Stomach smooth muscle (tissue), 2 donors: Measurements from ENCODE around the gene DDX25.

ENCODE experiments used
- H3K27ac ChIP-seq: one replicate; pipeline ENCODE4 v1.7.0; 2013; ENCODE audit warnings: mild to moderate bottlenecking, low read length, inconsistent platforms
- H3K27me3 ChIP-seq, 2 donors: one replicate each; pipeline ENCODE4 v1.7.0; 2013; ENCODE audit warnings: low read length in 2 of 2; ENCODE audit not compliant: insufficient read depth in 2 of 2, control insufficient read depth in 1 of 2
- H3K36me3 ChIP-seq, 2 donors: one replicate each; pipeline ENCODE4 v1.7.0; 2013; ENCODE audit warnings: low read length in 2 of 2; ENCODE audit not compliant: control insufficient read depth in 2 of 2, insufficient read depth in 2 of 2
- H3K4me1 ChIP-seq: one replicate; pipeline ENCODE4 v1.7.0; 2013; ENCODE audit warnings: low read length; ENCODE audit not compliant: control insufficient read depth, insufficient read depth
- H3K4me3 ChIP-seq, 2 donors: one replicate each; pipeline ENCODE4 v1.7.0; 2013; ENCODE audit warnings: low read length in 2 of 2
- H3K9ac ChIP-seq, 2 donors: one replicate each; pipeline ENCODE4 v1.7.0; 2013; ENCODE audit warnings: low read length in 2 of 2, mild to moderate bottlenecking in 1 of 2
- H3K9me3 ChIP-seq, 2 donors: one replicate each; pipeline ENCODE4 v1.7.0; 2013; ENCODE audit warnings: low read length in 2 of 2; ENCODE audit not compliant: control insufficient read depth in 2 of 2
- donor health status: healthy.
- donor health status: Pancreatic carcinoma.

DDX25 gene

DNA sequence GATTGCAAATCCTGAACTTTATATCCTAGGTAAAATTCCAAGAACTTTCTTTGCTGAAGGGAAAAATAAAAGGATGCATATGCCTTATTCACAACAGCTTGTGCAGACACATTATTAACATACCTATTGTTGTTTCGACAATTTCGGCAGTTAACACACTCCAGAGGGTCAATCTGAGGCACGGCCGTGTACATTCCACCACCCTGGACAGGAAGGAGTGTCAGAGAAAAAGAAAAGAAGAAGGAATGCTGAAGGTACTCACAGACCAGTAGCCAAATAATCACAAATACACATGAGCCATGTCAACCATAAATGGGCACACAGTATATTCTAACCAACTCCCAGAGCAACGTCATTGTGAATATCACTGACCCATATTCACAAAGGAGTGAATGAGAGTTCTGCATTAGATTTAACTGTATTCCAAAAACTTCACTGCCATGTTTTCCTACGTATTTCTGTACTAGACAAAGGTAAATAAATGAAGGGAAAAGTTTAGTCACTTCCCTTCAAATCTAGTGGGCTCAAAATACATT lies 73.9 kb downstream of the DDX25 start:
- H3K9ac ChIP-seq, result no peak overlapping the region
- no peak overlapping the region for H3K4me3 ChIP-seq
- no peak overlapping the region for H3K27ac ChIP-seq
- H3K9me3 ChIP-seq, result no peaks in the 10 kb centered on the region
- H3K4me1 ChIP-seq, result no peaks in the 10 kb centered on the region
- peaks cover 14 to 19% of the 10 kb centered on the region in 2 donors for H3K36me3 ChIP-seq
- no peaks in the 10 kb centered on the region for H3K27me3 ChIP-seq
